HCT116 (cell line): Measurements from ENCODE around the gene AADAC. TPM values are rescaled to one million over a fixed set of nuclear protein-coding genes. Genes with fewer than 3 reads are reported as not detected.

ENCODE experiments used
- ATAC-seq: fragments of 200-7000 bp; cut with Tn5 transposase; 2 replicates; pipeline ENCODE4 v1.9.1; 2020; ENCODE audit warnings: mild to moderate bottlenecking, moderate library complexity
- BruUV-seq: library from RNA; stranded (reverse); fragments of 400-500 nt; replicated peaks from 2 replicates; lab custom pipeline; 2021; lab: Mats Ljungman, UMichigan
- CTCF ChIA-PET: fragments of 300-600 bp; sonication (Branson Sonifier 250); formaldehyde crosslinking; loops from one replicate; lab custom pipeline; 2021; ENCODE audit warnings: antibody characterized with exemption; lab: Charles Lee
- POLR2A ChIA-PET: fragments of 300-600, 350-600 bp; sonication (Branson Sonifier 250); formaldehyde crosslinking; loops from one replicate; lab custom pipeline; 2021; ENCODE audit warnings: antibody characterized with exemption; lab: Charles Lee
- RAD21 ChIA-PET, 2 experiments: fragments of 300-600 bp; sonication (Branson Sonifier 250); formaldehyde crosslinking; loops; one replicate each; lab custom pipeline; 2023; ENCODE audit warnings: low total read pairs in 2 of 2; ENCODE audit not compliant: uncharacterized antibody in 2 of 2, unreplicated experiment in 2 of 2, low non-redundant PET in 1 of 2; lab: Charles Lee
- DNase-seq: peaks from one replicate; pipeline ENCODE4 v3.0.0-alpha.2; 2010; ENCODE audit warnings: low read depth, low spot score
- H2AFZ ChIP-seq: fragments of 200-600 bp; shearing (Covaris generic), sonication (generic); 2 replicates; pipeline ENCODE4 v1.6.1; 2017; ENCODE audit warnings: low read depth, mixed run types, mixed read lengths, antibody characterized with exemption, low read length; ENCODE audit not compliant: poor library complexity, severe bottlenecking
- H3K27ac ChIP-seq: 2 replicates; pipeline ENCODE4 v1.5.1; 2012; ENCODE audit warnings: low read depth, low read length
- H3K27me3 ChIP-seq: fragments of 200-600 bp; sonication (generic); 2 replicates; pipeline ENCODE4 v1.6.1; 2016; ENCODE audit warnings: mixed run types, low read length, mixed read lengths; ENCODE audit not compliant: insufficient read depth
- H3K36me3 ChIP-seq, 2 experiments: fragments of 200-500 bp in 1 of 2; fragments of 200-600 bp in 1 of 2; sonication (Bioruptor generic) in 1 of 2; sonication (generic) in 1 of 2; 2 replicates each; pipeline versions ENCODE4 v1.5.1 to v1.6.1; 2014 to 2016; ENCODE audit warnings: low read length in 2 of 2, inconsistent platforms in 1 of 2, mixed read lengths in 1 of 2, mixed run types in 1 of 2; ENCODE audit not compliant: insufficient read depth in 2 of 2, control insufficient read depth in 1 of 2
- H3K4me1 ChIP-seq, 2 experiments: fragments of 200-600 bp in 1 of 2; sonication (generic) in 1 of 2; 2 replicates each; pipeline versions ENCODE4 v1.5.1 to v1.6.1; 2012 to 2017; ENCODE audit warnings: low read length in 2 of 2, inconsistent platforms in 1 of 2, mild to moderate bottlenecking in 1 of 2, mixed read lengths in 1 of 2, mixed run types in 1 of 2, moderate library complexity in 1 of 2; ENCODE audit not compliant: insufficient read depth in 2 of 2, control insufficient read depth in 1 of 2
- H3K4me2 ChIP-seq: fragments of 200-600 bp; sonication (generic); 2 replicates; pipeline ENCODE4 v1.6.1; 2017; ENCODE audit warnings: mixed run types, low read length, mixed read lengths
- H3K4me3 ChIP-seq, 2 experiments: fragments of 200-600 bp in 1 of 2; sonication (generic) in 1 of 2; replicated peaks in 1 of 2; 2 replicates each; pipeline ENCODE4 v1.5.1; 2011 to 2016; ENCODE audit warnings: low read length in 2 of 2, control low read depth in 1 of 2, low read depth in 1 of 2, mild to moderate bottlenecking in 1 of 2, mixed read lengths in 1 of 2, mixed run types in 1 of 2
- H3K79me2 ChIP-seq: fragments of 200-600 bp; sonication (generic); 2 replicates; pipeline ENCODE4 v1.6.1; 2017; ENCODE audit warnings: mild to moderate bottlenecking, mixed run types, low read length, moderate library complexity, mixed read lengths; ENCODE audit not compliant: insufficient read depth
- H3K9ac ChIP-seq: fragments of 200-600 bp; sonication (generic); 2 replicates; pipeline ENCODE4 v1.6.1; 2016; ENCODE audit warnings: low read length, mixed read lengths
- H3K9me2 ChIP-seq: fragments of 200-600 bp; sonication (generic), shearing (Covaris generic); 2 replicates; pipeline ENCODE4 v1.6.1; 2017; ENCODE audit warnings: mixed run types, mild to moderate bottlenecking, moderate library complexity; ENCODE audit not compliant: insufficient read depth
- H3K9me3 ChIP-seq, 2 experiments: fragments of 200-500 bp in 1 of 2; fragments of 200-600 bp in 1 of 2; sonication (Bioruptor generic) in 1 of 2; sonication (generic) in 1 of 2; 2 replicates each; pipeline ENCODE4 v1.6.1; 2014 to 2017; ENCODE audit warnings: low read length in 2 of 2, mixed read lengths in 2 of 2, inconsistent platforms in 1 of 2, low read depth in 1 of 2, mild to moderate bottlenecking in 1 of 2, mixed run types in 1 of 2, moderate library complexity in 1 of 2; ENCODE audit not compliant: control insufficient read depth in 1 of 2, insufficient read depth in 1 of 2
- H4K20me1 ChIP-seq: fragments of 200-600 bp; sonication (generic), shearing (Covaris generic); 2 replicates; pipeline ENCODE4 v1.6.1; 2017; ENCODE audit warnings: mixed run types, mild to moderate bottlenecking, moderate library complexity; ENCODE audit not compliant: insufficient read depth
- ATF3 ChIP-seq: IDR thresholded peaks from 2 replicates; pipeline ENCODE4 v1.6.1; 2012
- CBX3 ChIP-seq: IDR thresholded peaks from 2 replicates; pipeline ENCODE4 v1.6.1; 2012; ENCODE audit warnings: low read depth
- CEBPB ChIP-seq: IDR thresholded peaks from 2 replicates; pipeline ENCODE4 v1.6.1; 2012; ENCODE audit warnings: low read depth
- ELF1 ChIP-seq: IDR thresholded peaks from 2 replicates; pipeline ENCODE4 v1.6.1; 2012; ENCODE audit warnings: low read depth, borderline replicate concordance
- EZH2 ChIP-seq: fragments of 200-600 bp; sonication (generic); IDR thresholded peaks from 2 replicates; pipeline ENCODE4 v1.6.1; 2017; ENCODE audit warnings: antibody characterized with exemption, mixed run types
- EZH2phosphoT487 ChIP-seq: fragments of 200-600 bp; IDR thresholded peaks from 2 replicates; pipeline ENCODE4 v1.6.1; 2018; ENCODE audit warnings: antibody characterized with exemption, borderline replicate concordance
- FOSL1 ChIP-seq: IDR thresholded peaks from 2 replicates; pipeline ENCODE4 v1.6.1; 2012; ENCODE audit warnings: low read depth
- JUND ChIP-seq: IDR thresholded peaks from 2 replicates; pipeline ENCODE4 v1.6.1; 2012
- REST ChIP-seq: IDR thresholded peaks from 2 replicates; pipeline ENCODE4 v1.6.1; 2012; ENCODE audit warnings: low read depth
- SP1 ChIP-seq: IDR thresholded peaks from 2 replicates; pipeline ENCODE4 v1.6.1; 2012; ENCODE audit warnings: low read depth
- ZBTB33 ChIP-seq: IDR thresholded peaks from 2 replicates; pipeline ENCODE4 v1.6.1; 2011; ENCODE audit warnings: mild to moderate bottlenecking, low read length, moderate library complexity; ENCODE audit not compliant: insufficient replicate concordance; ENCODE audit errors: extremely low read depth
- intact Hi-C: fragments of 100-400 bp; cut with micrococcal nuclease; formaldehyde crosslinking; loops from 2 replicates; pipeline ENCODE4 v1.10.0; 2022
- total RNA-seq: library from RNA; stranded (reverse); gene quantifications from one replicate; pipeline ENCODE4 v1.2.1, GENCODE V29; 2021; ENCODE audit not compliant: unreplicated experiment

AADAC gene
- total RNA-seq, 1 experiment from 2014 or later = 3.8 TPM

- Histone ChIP-seq H3K27ac (peak overlapping the region; percentile 30; the same call in 1 of the 2 replicates), H3K9me3 (no peaks in the 10 kb centered on the region), H3K9ac (peak overlapping the region; percentile 13), H3K9me2 (no peaks in the 10 kb centered on the region), H3K36me3 (no peaks in the 10 kb centered on the region), H4K20me1 (no peaks in the 10 kb centered on the region), H3K79me2 (no peaks in the 10 kb centered on the region), H3K4me2 (peak overlapping the region; percentile 68), H3K4me3 (peak overlapping the region in 1 of 2 experiments; percentile 26; a peak in 1 of 4 replicates), H3K27me3 (no peaks in the 10 kb centered on the region), H2AFZ (peak overlapping the region; percentile 44), H3K4me1 (peaks cover 9 to 22% of the 10 kb centered on the region in 2 experiments)
- ChIA-PET CTCF (no interaction called here), RAD21 (no interaction called here), POLR2A (no interaction called here)
- ATAC-seq = peak; percentile 54; the same call in 1 of the 2 replicates
- intact Hi-C loops = no loop called here
- DNase-seq = peak; percentile 35
- no TSS peak for BruUV-seq
- TF ChIP-seq EZH2phosphoT487 (no peak), ATF3 (peak; percentile 52), ZBTB33 (no peak), SP1 (peak; percentile 62), CBX3 (0 out of 2 replicates have a peak, but pooled peaks have one; percentile 15), CEBPB (peak; percentile 93), EZH2 (no peak), FOSL1 (peak; percentile 94), JUND (peak; percentile 90), ELF1 (no peak), REST (no peak)
These were observed 50.6 kb downstream of the AADAC start for GRCh38 chr3:151864423-151865101.
